Measurements from ENCODE around the gene CRYGS.

Gene CRYGS

GRCh38 chr3:186544281-186544680 is at the start of gene CRYGS:
TSS of gene CRYGS (minus strand) at chr3:186544380. CDS start at chr3:186544326, 54 bp downstream.
- ChIA-PET POLR2A (ENCODE audit: low non-redundant PET) (no interaction called here), CTCF (interaction anchor here (0.5 to 0.6 kb wide), 2 partner anchors 233 to 737 kb away, joined by 4 read pairs; no protein-coding TSS in a partner anchor)
- TF ChIP-seq, protein P1, sequence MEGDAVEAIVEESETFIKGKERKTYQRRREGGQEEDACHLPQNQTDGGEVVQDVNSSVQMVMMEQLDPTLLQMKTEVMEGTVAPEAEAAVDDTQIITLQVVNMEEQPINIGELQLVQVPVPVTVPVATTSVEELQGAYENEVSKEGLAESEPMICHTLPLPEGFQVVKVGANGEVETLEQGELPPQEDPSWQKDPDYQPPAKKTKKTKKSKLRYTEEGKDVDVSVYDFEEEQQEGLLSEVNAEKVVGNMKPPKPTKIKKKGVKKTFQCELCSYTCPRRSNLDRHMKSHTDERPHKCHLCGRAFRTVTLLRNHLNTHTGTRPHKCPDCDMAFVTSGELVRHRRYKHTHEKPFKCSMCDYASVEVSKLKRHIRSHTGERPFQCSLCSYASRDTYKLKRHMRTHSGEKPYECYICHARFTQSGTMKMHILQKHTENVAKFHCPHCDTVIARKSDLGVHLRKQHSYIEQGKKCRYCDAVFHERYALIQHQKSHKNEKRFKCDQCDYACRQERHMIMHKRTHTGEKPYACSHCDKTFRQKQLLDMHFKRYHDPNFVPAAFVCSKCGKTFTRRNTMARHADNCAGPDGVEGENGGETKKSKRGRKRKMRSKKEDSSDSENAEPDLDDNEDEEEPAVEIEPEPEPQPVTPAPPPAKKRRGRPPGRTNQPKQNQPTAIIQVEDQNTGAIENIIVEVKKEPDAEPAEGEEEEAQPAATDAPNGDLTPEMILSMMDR (conservative IDR thresholded peaks at IDR 0.05; ENCODE audit: low read depth) = no peak
- no peak within 1 kb of the TSS for H3K27ac ChIP-seq
- no peak for DNase-seq (ENCODE audit: low spot score)

GRCh38 chr3:186593862-186594261 is 49.7 kb upstream of the CRYGS start:
- ChIA-PET POLR2A (ENCODE audit: low non-redundant PET) (no interaction called here), CTCF (interaction anchor here (0.6 to 0.7 kb wide), 2 partner anchors 16 to 244 kb away, joined by 3 read pairs; no protein-coding TSS in a partner anchor)
- H3K27ac ChIP-seq = no peak overlapping the region
- DNase-seq (ENCODE audit: low spot score) = no peak
- TF ChIP-seq, protein P1 (conservative IDR thresholded peaks at IDR 0.05; ENCODE audit: low read depth) = no peak

GRCh38 chr3:186592682-186593081 is 48.5 kb upstream of the CRYGS start:
- no peak overlapping the region for H3K27ac ChIP-seq
- TF ChIP-seq, protein P1 (conservative IDR thresholded peaks at IDR 0.05; ENCODE audit: low read depth) = no peak
- no peak for DNase-seq (ENCODE audit: low spot score)
- ChIA-PET CTCF (no interaction called here), POLR2A (ENCODE audit: low non-redundant PET) (no interaction called here)

DNA sequence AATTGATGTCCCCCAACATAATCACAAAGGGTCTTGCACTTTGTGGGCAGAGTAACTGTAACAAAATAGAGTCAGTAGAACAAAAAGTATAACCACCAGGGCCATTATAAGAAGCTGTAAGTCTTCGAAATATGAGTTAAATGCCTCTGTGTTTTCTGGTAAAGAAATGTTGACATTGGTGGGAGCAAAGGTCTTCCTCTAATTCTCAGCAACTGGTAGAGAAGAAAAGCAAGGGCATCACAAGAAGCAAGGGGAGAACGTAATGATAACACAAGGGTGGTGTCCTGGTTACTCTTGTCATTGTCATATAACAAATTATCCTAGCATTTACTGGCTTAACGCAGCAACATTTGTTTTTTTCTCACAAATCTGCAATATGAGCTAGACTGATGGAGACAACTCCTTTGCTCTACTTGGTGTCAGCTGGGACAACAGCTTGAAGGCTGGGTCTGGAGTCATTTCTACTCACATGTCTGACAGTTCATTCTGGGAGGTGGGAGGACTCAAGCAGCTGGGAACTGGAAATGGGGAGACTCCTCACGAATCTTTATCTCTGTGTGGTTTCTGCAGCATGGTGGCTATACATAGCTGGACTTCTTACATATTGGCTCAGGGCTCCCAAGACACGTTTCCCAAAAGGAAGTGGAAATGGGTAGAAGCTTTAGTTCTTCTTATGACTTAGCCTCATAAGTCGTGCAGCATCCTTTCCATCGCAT is 46.6 kb upstream of the CRYGS start:
- CTCF ChIA-PET = interaction anchor here (0.6 to 1.8 kb wide), 4 partner anchors 24 to 613 kb away, joined by 3 to 6 read pairs (median 4); no protein-coding TSS in a partner anchor
- TF ChIP-seq, protein P1 (conservative IDR thresholded peaks at IDR 0.05; ENCODE audit: low read depth) = no peak
- no peak overlapping the region for H3K27ac ChIP-seq
- POLR2A ChIA-PET (ENCODE audit: low non-redundant PET) = no interaction called here
- DNase-seq (ENCODE audit: low spot score) = no peak

GRCh38 chr3:186589856-186590579 is 45.8 kb upstream of the CRYGS start:
- TF ChIP-seq, protein P1 (conservative IDR thresholded peaks at IDR 0.05; ENCODE audit: low read depth) = no peak
- POLR2A ChIA-PET (ENCODE audit: low non-redundant PET) = no interaction called here
- CTCF ChIA-PET = interaction anchor here (0.6 to 1.8 kb wide), 6 partner anchors 9 to 612 kb away, joined by 3 to 6 read pairs (median 3); no protein-coding TSS in a partner anchor
- peak overlapping the region; percentile 72 for H3K27ac ChIP-seq
- DNase-seq (ENCODE audit: low spot score) = peak; percentile 86

- no peak overlapping the region; the same call in 1 of the 2 replicates for H3K27ac ChIP-seq
- TF ChIP-seq, protein P1 (conservative IDR thresholded peaks at IDR 0.05; ENCODE audit: low read depth) = no peak
- ChIA-PET POLR2A (ENCODE audit: low non-redundant PET) (no interaction called here), CTCF (interaction anchor here (0.6 to 1.0 kb wide), 4 partner anchors 8 to 31 kb away, joined by 3 to 7 read pairs (median 3); no protein-coding TSS in a partner anchor)
- no peak for DNase-seq (ENCODE audit: low spot score)
Measured at GRCh38 chr3:186589121-186589520, 44.9 kb upstream of the CRYGS start.

Data from RWPE1 (cell line).